DMS79 treated with DMSO at 0.1 percent for 48 hours (cell line): ENCODE results near the gene ZNF546.

Experiments used
- DNase-seq: peaks from one replicate; lab custom pipeline; 2025; lab: John Stamatoyannopoulos, UW

ZNF546 gene

DNA sequence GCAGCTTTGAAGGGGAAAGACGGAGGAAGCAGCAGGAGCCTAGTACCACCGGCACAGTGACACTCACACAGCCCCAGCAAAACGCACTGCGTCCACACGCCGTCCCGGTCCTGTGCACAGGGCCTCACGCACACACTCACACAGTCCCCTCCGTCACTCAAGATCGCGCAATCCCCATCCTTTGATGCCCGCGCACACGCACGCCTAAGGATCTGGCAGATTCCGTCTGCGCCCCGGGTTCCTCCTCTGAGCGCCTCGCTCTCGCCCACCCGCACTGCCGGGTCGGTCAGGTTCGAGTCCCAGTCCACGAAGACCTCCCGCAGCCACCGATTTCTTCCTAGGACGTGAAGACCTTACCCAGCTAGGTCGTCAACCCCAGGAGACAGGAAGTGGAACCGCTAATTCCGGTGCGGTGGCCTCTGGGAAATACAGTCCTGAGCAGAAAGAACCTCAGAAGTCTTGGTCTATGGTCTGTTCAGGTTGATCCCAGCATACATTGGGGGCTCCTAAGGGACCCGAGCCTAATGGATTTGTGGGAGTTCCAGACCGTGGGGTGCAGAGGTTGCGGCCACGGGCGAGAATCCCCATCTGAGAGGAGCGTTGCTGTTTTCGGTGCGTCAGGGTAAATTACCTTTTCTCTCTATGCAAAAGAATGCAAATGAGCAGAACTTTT is 59.1 kb downstream of the ZNF546 start, which contains the start of gene ZNF780B:
Gene ZNF780B, minus strand, starts transcription at position 400 of the 673 bp plus-strand sequence. CDS start 5,899 bp downstream, outside the sequence.
- peak; percentile 82 for DNase-seq

DNA sequence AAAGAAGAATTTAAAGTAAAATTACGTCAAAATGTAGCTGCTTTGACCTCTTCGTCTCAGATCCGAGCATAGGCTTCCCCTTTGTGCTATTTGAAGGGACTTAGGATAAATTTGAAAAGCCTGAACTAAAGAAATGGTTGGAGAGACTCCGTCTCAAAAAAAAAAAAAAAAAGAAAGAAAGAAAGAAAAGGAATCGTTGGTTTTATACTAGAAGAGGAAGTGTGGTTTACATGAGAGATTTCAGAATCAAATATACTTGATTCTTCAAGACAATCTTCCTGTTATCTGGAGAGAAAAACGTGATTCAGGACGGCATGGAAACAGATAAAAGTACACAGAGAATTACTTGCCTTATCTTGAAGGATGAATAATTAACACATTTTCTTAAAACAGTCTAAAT is 59.6 kb downstream of the ZNF546 start:
- DNase-seq: no peak

DNA sequence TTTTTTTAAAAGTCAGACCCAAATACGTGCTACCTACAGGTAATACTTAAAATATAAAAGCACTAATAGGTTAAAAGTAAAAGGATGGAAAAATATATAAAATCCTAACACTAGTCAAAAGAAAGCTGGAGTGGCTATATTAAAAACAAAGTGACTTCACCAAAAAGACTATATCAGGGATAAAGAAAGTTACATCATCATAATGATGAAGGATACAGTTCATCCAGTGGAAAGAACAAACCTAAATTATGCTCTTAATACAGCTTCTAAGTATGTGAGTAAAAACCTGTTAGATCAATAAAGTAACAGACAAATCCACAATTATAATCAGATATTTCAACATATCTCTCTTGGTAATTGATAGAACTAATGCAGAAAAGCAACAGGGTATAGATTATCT is 60.3 kb downstream of the ZNF546 start:
- no peak for DNase-seq

DNA sequence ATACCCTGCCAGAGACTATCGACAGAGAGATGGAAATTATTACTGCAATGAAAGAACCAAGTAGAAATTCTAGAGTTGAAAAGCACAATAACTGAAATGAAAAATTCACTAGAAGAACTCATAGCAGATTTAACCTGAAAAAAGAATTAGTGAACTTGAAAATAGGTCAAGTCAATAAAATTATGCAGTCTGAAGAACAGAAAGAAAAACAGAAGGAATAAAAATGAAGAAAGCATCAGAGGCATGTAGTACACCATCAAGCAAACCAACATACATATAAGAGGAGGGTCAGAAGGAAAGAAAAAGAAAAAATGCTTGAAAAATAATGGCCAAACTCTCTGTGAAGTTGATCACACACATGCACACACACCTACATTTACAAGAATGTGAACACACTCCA is 62.8 kb downstream of the ZNF546 start:
- no peak for DNase-seq

DNA sequence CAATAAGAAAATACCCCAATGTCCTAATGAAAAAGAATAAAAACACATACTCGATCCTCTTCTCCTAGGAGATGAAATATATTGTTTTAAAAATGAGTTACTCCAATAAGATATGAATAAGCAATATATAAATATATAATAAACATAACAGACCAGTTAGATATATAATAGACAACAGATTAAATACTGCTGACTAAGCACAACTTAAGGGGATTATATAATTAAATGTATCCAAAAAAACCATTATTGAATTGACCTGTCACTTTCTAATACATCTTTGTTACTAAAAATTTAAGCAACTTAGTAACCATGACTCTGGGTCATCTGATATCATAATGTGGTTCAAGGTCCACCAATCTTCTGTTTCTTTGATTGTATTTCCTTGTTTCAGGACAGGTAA is 73.2 kb downstream of the ZNF546 start:
- DNase-seq: no peak
